KOPT-K1 (cell line): ENCODE measurements around the gene RTL1.

ENCODE experiments used
- H3K27ac ChIP-seq: fragments of 200-600 bp; sonication (generic); 2 replicates; pipeline ENCODE4 v1.5.1; 2016; ENCODE audit warnings: antibody characterized with exemption, mild to moderate bottlenecking, low read depth, low read length; ENCODE audit not compliant: poor library complexity, severe bottlenecking
- H3K36me3 ChIP-seq: fragments of 200-600 bp; sonication (generic); 2 replicates; pipeline ENCODE4 v1.5.1; 2017; ENCODE audit warnings: antibody characterized with exemption, mild to moderate bottlenecking, low read length, moderate library complexity; ENCODE audit not compliant: insufficient read depth
- H3K9me3 ChIP-seq: fragments of 200-600 bp; sonication (generic); 2 replicates; pipeline ENCODE4 v1.5.1; 2017; ENCODE audit warnings: antibody characterized with exemption, low read length, mild to moderate bottlenecking; ENCODE audit not compliant: insufficient read depth, poor library complexity, severe bottlenecking

RTL1 gene

GRCh38 chr14:100903672-100904185 is at the start of gene RTL1:
TSS of gene RTL1 (minus strand) at chr14:100903722. CDS start at chr14:100884788, 18,934 bp downstream.
- Histone ChIP-seq H3K36me3 (no peaks in the 10 kb centered on the region), H3K27ac (no peak within 1 kb of the TSS), H3K9me3 (peaks cover 24% of the 10 kb centered on the region)

DNA sequence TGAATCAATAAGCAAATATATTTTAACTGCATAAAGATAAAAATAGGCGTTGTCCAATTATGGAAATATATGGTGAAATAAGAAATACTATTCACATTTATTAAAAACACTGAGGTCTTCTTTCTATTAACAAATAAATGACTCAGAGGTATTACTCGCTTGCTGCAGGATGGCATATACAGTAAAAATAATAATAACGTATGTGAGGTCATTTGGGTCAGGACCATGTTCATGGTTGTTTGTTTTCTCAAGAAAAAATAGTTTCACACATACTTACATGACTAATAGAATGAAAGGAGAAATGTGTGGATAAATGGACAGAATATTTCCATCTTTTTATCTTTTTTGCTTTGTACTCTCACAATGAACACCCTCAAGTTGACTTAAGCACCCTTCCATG is 46.5 kb upstream of the RTL1 start:
- Histone ChIP-seq H3K9me3 (no peaks in the 10 kb centered on the region), H3K27ac (no peak overlapping the region), H3K36me3 (no peaks in the 10 kb centered on the region)

DNA sequence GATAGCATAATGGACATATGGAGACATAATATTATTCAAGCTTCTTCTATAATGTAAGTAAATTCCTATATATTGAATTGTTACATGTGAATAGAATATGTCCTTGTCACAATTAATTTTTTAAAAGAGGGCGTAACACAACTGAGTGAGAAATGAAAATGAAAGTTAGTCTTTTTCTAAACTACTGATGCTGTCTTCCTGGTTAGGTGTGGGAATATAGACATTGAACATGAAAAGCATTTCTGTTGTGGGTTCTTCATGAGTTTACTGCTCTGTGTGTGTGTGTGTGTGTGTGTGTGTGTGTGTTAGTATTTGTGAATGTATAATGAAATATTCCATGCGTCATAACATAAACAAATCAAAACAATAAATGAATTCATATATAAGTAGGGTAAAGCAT is 40.5 kb upstream of the RTL1 start:
- no peaks in the 10 kb centered on the region for H3K36me3 ChIP-seq
- H3K9me3 ChIP-seq, result no peaks in the 10 kb centered on the region
- no peak overlapping the region for H3K27ac ChIP-seq

DNA sequence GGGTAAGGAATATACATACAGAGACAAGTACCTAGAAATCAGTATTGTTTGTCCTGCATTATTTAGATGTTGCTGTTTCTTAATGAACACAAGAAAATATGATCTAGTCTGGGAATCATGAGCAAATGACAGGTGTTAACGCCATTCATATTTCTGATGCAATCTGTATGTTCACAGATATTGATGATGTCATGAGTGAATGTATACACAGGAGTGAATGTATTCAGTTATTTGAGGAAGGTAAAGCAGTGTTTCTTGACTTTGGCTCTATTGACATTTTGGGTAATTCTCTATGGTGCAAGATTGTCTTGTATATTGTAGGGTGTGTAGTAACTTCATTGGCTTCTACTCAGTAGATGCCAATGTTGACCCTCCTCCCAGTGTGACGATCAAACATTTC is 26.7 kb upstream of the RTL1 start:
- no peak overlapping the region for H3K27ac ChIP-seq
- H3K36me3 ChIP-seq, result no peaks in the 10 kb centered on the region
- peaks cover 9% of the 10 kb centered on the region for H3K9me3 ChIP-seq

GRCh38 chr14:100915560-100915959 is 12.0 kb upstream of the RTL1 start:
- Histone ChIP-seq H3K36me3 (no peaks in the 10 kb centered on the region), H3K27ac (no peak overlapping the region)

DNA sequence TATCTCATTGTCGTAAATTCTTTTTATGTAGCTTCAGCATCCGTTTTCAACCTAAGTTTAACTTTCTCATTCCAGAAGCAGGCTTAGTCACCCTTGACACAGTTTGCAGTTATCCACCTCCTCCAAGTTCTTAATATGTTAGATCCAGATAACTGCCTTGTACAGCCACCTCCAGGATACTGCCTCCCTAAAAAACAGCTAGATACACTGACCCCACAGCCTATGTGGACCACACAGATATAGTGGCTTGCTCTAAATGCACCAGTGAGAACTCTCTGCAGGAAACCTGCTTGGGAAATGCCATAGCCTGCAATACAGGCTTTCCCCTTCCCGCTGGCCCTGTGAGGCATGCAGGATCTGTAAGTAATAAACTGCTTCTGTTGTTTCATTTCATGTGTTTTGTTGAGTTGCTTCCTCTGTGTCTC is 11.1 kb upstream of the RTL1 start:
- Histone ChIP-seq H3K9me3 (no peaks in the 10 kb centered on the region), H3K36me3 (no peaks in the 10 kb centered on the region), H3K27ac (no peak overlapping the region)

More at GRCh38 chr14:100915560-100915959, 12.0 kb upstream of the RTL1 start:
- H3K9me3 ChIP-seq, result no peaks in the 10 kb centered on the region

GRCh38 chr14:100911665-100912316 is 8.3 kb upstream of the RTL1 start:
- H3K36me3 ChIP-seq, result no peaks in the 10 kb centered on the region
- H3K9me3 ChIP-seq, result no peaks in the 10 kb centered on the region
- H3K27ac ChIP-seq, result no peak overlapping the region

GRCh38 chr14:100910888-100911664 is 7.6 kb upstream of the RTL1 start:
- H3K36me3 ChIP-seq, result no peaks in the 10 kb centered on the region
- H3K9me3 ChIP-seq, result no peaks in the 10 kb centered on the region
- H3K27ac ChIP-seq, result no peak overlapping the region

GRCh38 chr14:100909439-100909838 is 5.9 kb upstream of the RTL1 start:
- no peaks in the 10 kb centered on the region for H3K9me3 ChIP-seq
- no peaks in the 10 kb centered on the region for H3K36me3 ChIP-seq
- no peak overlapping the region for H3K27ac ChIP-seq

GRCh38 chr14:100907240-100907639 is 3.7 kb upstream of the RTL1 start:
- Histone ChIP-seq H3K9me3 (peaks cover 4% of the 10 kb centered on the region), H3K27ac (no peak overlapping the region), H3K36me3 (no peaks in the 10 kb centered on the region)

GRCh38 chr14:100906420-100906819 is 2.9 kb upstream of the RTL1 start:
- Histone ChIP-seq H3K9me3 (peaks cover 12% of the 10 kb centered on the region), H3K27ac (no peak overlapping the region), H3K36me3 (no peaks in the 10 kb centered on the region)

- Histone ChIP-seq H3K36me3 (no peaks in the 10 kb centered on the region), H3K9me3 (peaks cover 24% of the 10 kb centered on the region), H3K27ac (no peak overlapping the region)
Measured at GRCh38 chr14:100905166-100905565, 1.6 kb upstream of the RTL1 start.

GRCh38 chr14:100904307-100905087 is 975 bp upstream of the RTL1 start:
- H3K36me3 ChIP-seq, result no peaks in the 10 kb centered on the region
- peaks cover 24% of the 10 kb centered on the region for H3K9me3 ChIP-seq
- H3K27ac ChIP-seq, result no peak overlapping the region

- Histone ChIP-seq H3K36me3 (no peaks in the 10 kb centered on the region), H3K27ac (no peak overlapping the region)
Measured at GRCh38 chr14:100903134-100903468, 421 bp downstream of the RTL1 start.

More at GRCh38 chr14:100903134-100903468, 421 bp downstream of the RTL1 start:
- peaks cover 24% of the 10 kb centered on the region for H3K9me3 ChIP-seq
